ENCODE results near the gene ATL2.
"Not testable (repeated sequence)": the region's sequence is repeated elsewhere in the genome, so short reads cannot be mapped to it uniquely, and the experiment has no call there.

The ATL2 gene

GRCh38 chr2:38322224-38322914 is 54.7 kb downstream of the ATL2 start:
- DNase-seq: no peak

GRCh38 chr2:38319240-38319639 is 57.8 kb downstream of the ATL2 start:
- not testable (repeated sequence) for DNase-seq

GRCh38 chr2:38317725-38318124 is 59.3 kb downstream of the ATL2 start:
- DNase-seq: no peak

GRCh38 chr2:38315707-38316333 is 61.3 kb downstream of the ATL2 start:
- DNase-seq: no peak

GRCh38 chr2:38308821-38309220 is 68.3 kb downstream of the ATL2 start:
- no peak for DNase-seq

- DNase-seq: no peak
Measured at GRCh38 chr2:38301969-38302702, 74.9 kb downstream of the ATL2 start.

- DNase-seq: peak; percentile 11 to 15
Measured at GRCh38 chr2:38301340-38301968, 75.6 kb downstream of the ATL2 start.

GRCh38 chr2:38298539-38298938 is 78.5 kb downstream of the ATL2 start:
- DNase-seq: no peak

GRCh38 chr2:38296197-38296780 is 80.8 kb downstream of the ATL2 start:
- no peak for DNase-seq

GRCh38 chr2:38294597-38294996 is 82.5 kb downstream of the ATL2 start:
- no peak for DNase-seq

GRCh38 chr2:38293152-38293865 is 83.8 kb downstream of the ATL2 start:
- DNase-seq: no peak

GRCh38 chr2:38290332-38290731 is 86.7 kb downstream of the ATL2 start:
- no peak for DNase-seq

GRCh38 chr2:38284971-38285370 is 92.1 kb downstream of the ATL2 start:
- no peak for DNase-seq

GRCh38 chr2:38281095-38281742 is 95.9 kb downstream of the ATL2 start:
- DNase-seq: no peak

GRCh38 chr2:38279201-38279600 is 97.9 kb downstream of the ATL2 start:
- no peak for DNase-seq

- not testable (repeated sequence) for DNase-seq
Measured at GRCh38 chr2:38278117-38278438, 99.0 kb downstream of the ATL2 start.

- DNase-seq: no peak
Measured at GRCh38 chr2:38277245-38278116, 99.6 kb downstream of the ATL2 start.

- peak in 1 of 2 donors; percentile 21 for DNase-seq
Measured at GRCh38 chr2:38274286-38275276, 102.5 kb downstream of the ATL2 start.

GRCh38 chr2:38271697-38272096 is 105.4 kb downstream of the ATL2 start:
- no peak for DNase-seq

- no peak for DNase-seq
Measured at GRCh38 chr2:38269421-38269820, 107.7 kb downstream of the ATL2 start.
